Posterior cingulate gyrus (tissue), 11 donors: Measurements from ENCODE around the gene PRR22.
A peak's percentile ranks its signal among the peaks of the same experiment; 100 is the strongest.

Experiments
- DNase-seq, 10 donors: peaks; one replicate each; pipeline versions ENCODE4 v3.0.0 to v3.0.0-alpha.2; 2020 to 2021; ENCODE audit warnings: mixed read lengths in 3 of 10
- intact Hi-C: fragments of 100-400 bp; cut with DNase I; formaldehyde crosslinking; loops from one replicate; pipeline ENCODE4 v1.15.1; 2023

The PRR22 gene

DNA sequence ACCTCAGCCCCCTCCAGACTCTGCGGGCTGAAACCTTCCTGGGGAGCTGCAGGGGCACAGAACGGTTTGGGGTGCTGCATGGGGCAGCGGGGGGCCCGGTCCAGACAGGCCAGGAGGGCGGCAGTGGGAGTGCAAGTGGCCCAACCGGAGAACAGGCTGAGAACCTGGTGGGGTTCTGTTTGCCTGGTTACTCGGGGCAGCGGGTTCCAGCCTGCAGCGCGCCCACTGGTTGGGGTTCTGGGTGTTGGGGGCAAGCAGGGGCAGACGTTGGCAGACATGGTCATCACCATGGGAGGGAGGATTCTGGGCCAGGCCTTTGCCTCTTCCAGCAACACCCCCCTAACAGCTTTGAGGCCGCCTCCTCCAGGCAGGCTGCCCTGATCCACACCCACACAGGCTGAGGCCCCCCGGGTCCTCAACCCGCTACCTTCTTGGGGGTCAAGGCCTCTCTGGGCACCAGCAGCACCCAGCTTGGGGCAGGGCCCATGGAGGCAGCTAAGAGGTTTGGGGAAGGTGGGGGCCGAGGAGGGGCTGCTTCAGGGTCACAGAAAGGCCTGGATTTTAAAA is at the start of gene PRR22:
Gene PRR22, minus strand, starts transcription at position 166 of the 567 bp plus-strand sequence. Its CDS starts 86 bp downstream, at position 80.
- no peak for DNase-seq
- intact Hi-C loops: no loop called here

GRCh38 chr19:5832527-5833216 is 48.1 kb upstream of the PRR22 start:
- intact Hi-C loops: no loop called here
- DNase-seq: peak in 1 of 10 donors; percentile 15

GRCh38 chr19:5832061-5832460 is 47.5 kb upstream of the PRR22 start:
- DNase-seq: peak in 1 of 10 donors; percentile 52
- intact Hi-C loops: no loop called here

GRCh38 chr19:5831159-5831558 is 46.6 kb upstream of the PRR22 start:
- peak in 1 of 10 donors; percentile 50 for DNase-seq
- intact Hi-C loops: no loop called here

DNA sequence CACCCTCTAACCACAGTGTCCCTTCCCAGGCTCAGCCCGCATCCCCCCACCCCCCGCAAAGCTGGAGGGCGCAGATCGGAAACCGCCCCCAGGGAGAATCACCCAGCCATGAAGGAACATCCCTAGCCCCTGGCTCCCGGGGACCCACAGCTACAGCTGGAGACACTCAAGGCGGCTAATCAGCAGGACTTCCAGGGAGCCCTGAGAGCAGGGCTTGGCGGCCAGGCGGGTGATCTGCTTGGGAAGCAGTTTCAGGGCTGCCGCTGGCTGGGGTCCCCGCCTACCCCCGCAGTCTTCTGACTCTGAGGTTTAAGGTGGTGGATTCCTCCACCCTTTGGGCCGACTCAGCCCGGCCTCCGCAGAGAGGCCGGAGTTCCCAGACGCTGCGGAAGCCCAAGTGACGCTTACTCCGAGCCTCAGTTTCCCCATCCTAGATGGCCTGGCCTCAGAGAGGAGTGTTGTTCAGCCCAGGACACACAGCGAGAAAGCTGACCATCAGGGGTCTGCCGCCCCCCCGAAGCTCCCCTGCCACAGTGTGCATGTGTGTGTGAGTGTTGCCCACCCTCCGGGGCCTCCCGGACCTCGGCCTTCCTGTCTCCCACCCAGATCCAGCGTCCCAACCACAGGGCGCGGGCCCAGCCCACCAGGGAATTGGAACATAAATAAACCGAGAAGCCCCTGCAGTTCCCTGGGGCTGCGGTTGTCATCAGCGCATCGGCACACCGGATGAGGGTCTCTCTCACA is 45.2 kb upstream of the PRR22 start:
- no peak for DNase-seq
- intact Hi-C loops: no loop called here

DNA sequence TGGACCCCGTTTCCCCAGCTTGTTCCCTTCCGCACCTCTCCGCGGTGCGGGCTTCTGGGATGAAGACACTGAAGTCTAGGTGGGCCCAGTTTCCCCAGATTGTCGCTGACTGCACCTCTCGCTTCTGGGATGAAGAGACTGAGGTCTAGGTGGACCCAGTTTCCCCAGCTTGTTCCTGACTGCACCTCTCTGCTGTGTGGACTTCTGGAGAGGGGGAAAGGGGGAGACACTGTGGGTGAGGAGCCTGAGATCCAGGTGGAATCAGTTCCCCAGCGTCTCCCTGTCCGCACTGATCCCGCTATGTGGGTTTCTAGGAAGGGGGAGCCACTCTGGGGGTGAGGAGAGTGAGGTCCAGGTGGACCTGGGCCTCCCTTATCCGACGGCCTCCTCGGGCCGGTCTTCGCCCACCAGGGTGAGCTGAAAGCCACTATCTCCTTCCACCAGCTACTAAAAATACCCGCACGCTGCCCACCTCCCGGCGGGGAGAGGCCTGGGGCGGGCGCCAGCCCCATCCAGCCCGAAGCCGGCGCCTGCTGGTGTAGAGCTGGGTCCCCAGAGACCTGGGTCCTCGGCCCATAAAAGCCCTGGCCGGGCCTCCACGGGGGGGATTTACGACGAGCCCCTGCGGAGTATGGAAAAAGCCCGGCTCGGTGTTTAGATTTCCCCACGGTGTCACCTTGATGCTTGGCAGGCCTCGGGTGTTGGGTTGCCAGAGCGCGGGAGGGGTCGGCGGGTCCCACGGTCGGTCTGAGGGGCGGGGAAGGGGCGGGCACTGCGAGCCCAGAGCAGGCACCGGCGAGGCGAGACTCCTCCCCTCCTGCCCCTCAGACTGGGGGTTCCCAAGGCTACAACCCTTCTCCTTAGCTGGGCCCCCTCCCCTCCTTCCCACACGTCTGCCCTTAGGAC is 44.4 kb upstream of the PRR22 start:
- intact Hi-C loops: no loop called here

GRCh38 chr19:5827891-5828660 is 43.5 kb upstream of the PRR22 start:
- intact Hi-C loops: no loop called here

More for the DNA sequence above, 44.4 kb upstream of the PRR22 start:
- no peak for DNase-seq

GRCh38 chr19:5827342-5827890 is 42.9 kb upstream of the PRR22 start:
- intact Hi-C loops: no loop called here
- no peak for DNase-seq

More at GRCh38 chr19:5827891-5828660, 43.5 kb upstream of the PRR22 start:
- peak in 9 of 10 donors; percentile 45 to 96 (median 65) for DNase-seq

DNA sequence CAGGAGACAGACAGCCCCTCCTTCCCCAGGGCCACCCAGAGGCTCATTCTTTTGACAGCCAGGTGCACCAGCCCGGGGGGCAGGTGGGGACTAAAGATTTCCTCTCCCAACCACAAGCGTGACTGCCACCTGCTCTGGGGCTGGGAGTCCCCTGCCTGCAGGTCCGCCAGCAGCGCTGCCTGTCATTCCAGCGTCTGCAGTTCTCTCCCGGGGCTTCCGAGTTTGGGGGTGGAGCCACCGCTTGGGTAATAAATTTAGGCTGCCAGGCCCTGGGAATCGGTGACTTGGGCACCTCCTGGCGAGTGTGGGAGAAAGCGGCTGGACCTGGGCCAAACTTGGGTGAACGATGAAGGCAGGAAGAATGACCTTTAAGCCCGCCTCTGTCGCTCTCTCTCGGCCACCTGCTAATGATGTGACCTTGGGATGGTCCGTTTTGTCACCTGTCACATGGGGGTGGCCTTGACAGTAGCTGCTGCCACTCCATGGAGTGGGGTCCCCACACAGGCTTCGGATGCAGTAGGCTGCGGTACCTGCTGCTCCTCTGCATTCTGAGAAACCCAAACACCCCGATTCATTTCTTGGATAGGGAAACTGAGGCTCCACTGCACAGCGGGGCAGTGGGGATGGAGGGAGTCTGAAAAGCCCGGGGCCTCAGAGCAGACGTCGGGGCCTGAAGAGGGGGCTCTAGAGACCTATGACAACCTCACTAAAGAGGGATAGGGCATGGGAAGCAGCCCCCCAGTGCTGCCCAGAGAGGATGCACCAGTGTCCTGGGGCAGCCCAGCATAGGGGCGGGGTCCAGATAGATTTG is 42.2 kb upstream of the PRR22 start:
- peak in 1 of 10 donors; percentile 87 for DNase-seq

GRCh38 chr19:5825178-5825577 is 40.6 kb upstream of the PRR22 start:
- peak in 2 of 10 donors; percentile 36 to 90 for DNase-seq
- intact Hi-C loops: no loop called here

More for the DNA sequence above, 42.2 kb upstream of the PRR22 start:
- intact Hi-C loops: no loop called here

DNA sequence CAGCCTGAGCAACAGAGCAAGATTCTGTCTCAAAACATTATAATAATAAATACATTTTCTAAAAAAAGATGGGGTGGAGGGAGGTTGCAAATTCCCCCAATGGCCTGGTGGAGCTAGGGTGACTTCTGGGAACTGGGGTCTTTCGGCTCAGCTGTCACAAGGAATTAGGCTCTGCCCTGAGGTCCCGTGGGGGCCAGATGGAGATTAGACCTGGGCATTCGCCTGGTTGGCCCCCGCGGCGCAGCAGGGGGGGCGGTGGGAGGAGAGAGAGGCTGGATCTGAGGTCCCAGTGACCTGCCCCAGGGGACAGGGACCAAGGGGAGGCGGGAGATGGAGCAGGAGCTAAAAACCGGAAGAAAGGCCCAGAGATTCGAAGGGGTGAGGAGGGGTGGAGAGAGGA is 40.2 kb upstream of the PRR22 start:
- no peak for DNase-seq
- intact Hi-C loops: no loop called here

DNA sequence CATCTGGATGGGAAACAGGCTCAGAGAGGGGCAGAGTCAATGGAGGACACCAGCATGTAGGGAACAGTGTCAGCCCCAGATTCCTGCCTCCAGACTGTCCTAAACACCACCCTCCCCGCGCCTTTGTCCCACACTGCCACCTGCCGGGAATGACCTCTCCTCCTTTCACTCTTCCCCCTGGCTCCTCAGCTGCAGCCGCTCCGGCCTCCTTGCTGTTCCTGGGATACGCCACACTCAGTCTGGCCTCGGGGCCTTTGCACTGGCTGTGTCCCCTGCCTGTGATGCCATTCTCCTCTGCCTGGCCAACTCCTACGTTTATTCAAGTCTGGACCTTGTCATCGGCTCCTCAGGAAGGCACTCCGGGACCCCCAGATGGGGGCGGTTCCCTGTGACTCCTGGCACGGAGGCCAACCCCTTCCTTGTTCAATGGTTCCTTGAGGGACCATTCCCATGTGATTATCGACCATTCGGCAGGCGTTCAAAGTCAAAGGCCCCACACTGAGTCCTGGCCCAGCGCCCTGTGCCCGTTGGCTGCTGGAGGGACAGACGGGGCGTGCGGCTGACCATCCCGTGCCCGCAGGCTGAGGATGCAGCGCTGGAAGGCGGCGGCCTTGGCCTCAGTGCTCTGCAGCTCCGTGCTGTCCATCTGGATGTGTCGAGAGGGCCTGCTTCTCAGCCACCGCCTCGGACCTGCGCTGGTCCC is 39.2 kb upstream of the PRR22 start:
- intact Hi-C loops: no loop called here
- no peak for DNase-seq

GRCh38 chr19:5822181-5822844 is 37.8 kb upstream of the PRR22 start:
- intact Hi-C loops: no loop called here
- DNase-seq: no peak

- intact Hi-C loops: no loop called here
- DNase-seq: no peak
Measured at GRCh38 chr19:5821521-5822180, 37.1 kb upstream of the PRR22 start.

DNA sequence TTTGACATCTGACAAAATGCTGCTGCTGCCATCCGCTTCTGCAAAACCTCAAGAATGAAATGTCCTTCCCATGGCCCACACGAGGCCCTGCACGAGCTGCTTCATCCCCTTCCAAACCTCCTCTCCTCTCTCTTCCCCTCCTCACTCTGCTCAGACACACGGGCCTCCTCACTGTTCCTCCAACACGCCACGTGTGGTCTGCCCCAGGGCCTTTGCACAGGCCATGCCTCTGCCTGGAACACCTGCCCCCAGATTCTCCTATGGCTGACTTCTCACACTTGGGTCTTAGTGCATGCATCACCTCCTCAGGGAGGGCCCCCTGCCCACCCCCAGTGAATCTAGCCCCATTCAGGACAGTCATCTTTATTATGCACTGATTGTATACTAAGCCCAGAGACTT is 36.2 kb upstream of the PRR22 start:
- DNase-seq: no peak
- intact Hi-C loops: no loop called here

- intact Hi-C loops: no loop called here
- DNase-seq: no peak
Measured at GRCh38 chr19:5818594-5818993, 34.0 kb upstream of the PRR22 start.

DNA sequence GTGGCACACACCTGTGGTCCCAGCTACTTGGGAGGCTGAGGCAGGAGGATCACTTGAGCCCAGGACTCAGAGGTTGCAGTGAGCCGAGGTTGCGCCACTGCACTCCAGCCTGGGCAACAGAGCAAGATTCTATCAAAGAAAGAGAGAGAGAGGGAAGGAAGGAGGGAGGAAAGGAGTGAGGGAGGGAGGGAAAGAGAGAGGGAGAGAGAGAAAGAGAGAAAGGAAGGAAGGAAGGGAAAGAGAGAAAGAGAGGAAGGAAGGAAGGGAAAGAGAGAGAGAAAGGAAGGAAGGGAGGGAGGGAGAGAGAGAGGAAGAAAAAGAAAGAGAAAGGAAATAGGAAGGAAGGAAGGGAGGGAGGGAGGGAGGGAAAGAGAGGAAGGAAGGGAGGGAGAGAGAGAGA is 32.7 kb upstream of the PRR22 start:
- intact Hi-C loops: no loop called here
- DNase-seq: no peak
